ENCODE measurements around the gene SPAG8.

- no peak for TF ChIP-seq CTCF (IDR thresholded peaks at IDR 0.05)
- TF ChIP-seq POLR2A (IDR thresholded peaks at IDR 0.05; ENCODE audit: low read length) = no peak
- TF ChIP-seq RAD21 (conservative IDR thresholded peaks at IDR 0.05 in 1 of 2, IDR thresholded peaks at IDR 0.05 in 1 of 2) = no peak
- TF ChIP-seq HOXA7 (CRISPR knock-in tag; IDR thresholded peaks at IDR 0.05) = no peak
- no peak for TF ChIP-seq BHLHE40 (IDR thresholded peaks at IDR 0.05; ENCODE audit: low read depth, low read length)
- TF ChIP-seq RFX5 (IDR thresholded peaks at IDR 0.05) = no peak
These were observed 28.6 kb downstream of the SPAG8 start for GRCh38 chr9:35783418-35783817.
